HCT116 (cell line): ENCODE measurements around the gene GRAMD1C.

Experiments
- CTCF ChIP-seq, 3 experiments: fragments of 200-600 bp in 1 of 3; sonication (generic) in 1 of 3; IDR thresholded peaks in 2 of 3; conservative IDR thresholded peaks in 1 of 3; 2 replicates each; pipeline ENCODE4 v1.5.1; 2012 to 2017; ENCODE audit warnings: low read depth in 2 of 3, low read length in 2 of 3, antibody characterized with exemption in 1 of 3, borderline replicate concordance in 1 of 3, control low read depth in 1 of 3, mild to moderate bottlenecking in 1 of 3, mixed read lengths in 1 of 3, mixed run types in 1 of 3, moderate library complexity in 1 of 3; ENCODE audit not compliant: insufficient read depth in 1 of 3
- ELF1 ChIP-seq: IDR thresholded peaks from 2 replicates; pipeline ENCODE4 v1.6.1; 2012; ENCODE audit warnings: low read depth, borderline replicate concordance
- EZH2phosphoT487 ChIP-seq: fragments of 200-600 bp; IDR thresholded peaks from 2 replicates; pipeline ENCODE4 v1.6.1; 2018; ENCODE audit warnings: antibody characterized with exemption, borderline replicate concordance
- POLR2A ChIP-seq: IDR thresholded peaks from 2 replicates; pipeline ENCODE4 v1.7.0; 2011; ENCODE audit warnings: borderline replicate concordance; ENCODE audit not compliant: insufficient read depth, insufficient read length; ENCODE audit errors: extremely low read depth
- RAD21 ChIP-seq: IDR thresholded peaks from 2 replicates; pipeline ENCODE4 v1.6.1; 2012; ENCODE audit warnings: low read depth, mild to moderate bottlenecking
- SP1 ChIP-seq: IDR thresholded peaks from 2 replicates; pipeline ENCODE4 v1.6.1; 2012; ENCODE audit warnings: low read depth
- ZBTB33 ChIP-seq: IDR thresholded peaks from 2 replicates; pipeline ENCODE4 v1.6.1; 2011; ENCODE audit warnings: mild to moderate bottlenecking, low read length, moderate library complexity; ENCODE audit not compliant: insufficient replicate concordance; ENCODE audit errors: extremely low read depth
- TF ChIP-seq, protein P1 (sequence below): IDR thresholded peaks from 2 replicates; pipeline ENCODE4 v1.6.1; 2012; ENCODE audit warnings: low read depth

GRCh38 chr3:113896930-113897329, 58.3 kb downstream of the GRAMD1C start:
- no peak for TF ChIP-seq EZH2phosphoT487
- TF ChIP-seq POLR2A = no peak
- TF ChIP-seq RAD21 = no peak
- no peak for TF ChIP-seq CTCF (IDR thresholded peaks at IDR 0.05 in 2 of 3, conservative IDR thresholded peaks at IDR 0.05 in 1 of 3; ENCODE audit: borderline replicate concordance in 1 of 3, insufficient read depth in 1 of 3, low read depth in 2 of 3, low read length in 2 of 3)
- TF ChIP-seq SP1 = no peak
- TF ChIP-seq ZBTB33 = no peak
- TF ChIP-seq, protein P1, sequence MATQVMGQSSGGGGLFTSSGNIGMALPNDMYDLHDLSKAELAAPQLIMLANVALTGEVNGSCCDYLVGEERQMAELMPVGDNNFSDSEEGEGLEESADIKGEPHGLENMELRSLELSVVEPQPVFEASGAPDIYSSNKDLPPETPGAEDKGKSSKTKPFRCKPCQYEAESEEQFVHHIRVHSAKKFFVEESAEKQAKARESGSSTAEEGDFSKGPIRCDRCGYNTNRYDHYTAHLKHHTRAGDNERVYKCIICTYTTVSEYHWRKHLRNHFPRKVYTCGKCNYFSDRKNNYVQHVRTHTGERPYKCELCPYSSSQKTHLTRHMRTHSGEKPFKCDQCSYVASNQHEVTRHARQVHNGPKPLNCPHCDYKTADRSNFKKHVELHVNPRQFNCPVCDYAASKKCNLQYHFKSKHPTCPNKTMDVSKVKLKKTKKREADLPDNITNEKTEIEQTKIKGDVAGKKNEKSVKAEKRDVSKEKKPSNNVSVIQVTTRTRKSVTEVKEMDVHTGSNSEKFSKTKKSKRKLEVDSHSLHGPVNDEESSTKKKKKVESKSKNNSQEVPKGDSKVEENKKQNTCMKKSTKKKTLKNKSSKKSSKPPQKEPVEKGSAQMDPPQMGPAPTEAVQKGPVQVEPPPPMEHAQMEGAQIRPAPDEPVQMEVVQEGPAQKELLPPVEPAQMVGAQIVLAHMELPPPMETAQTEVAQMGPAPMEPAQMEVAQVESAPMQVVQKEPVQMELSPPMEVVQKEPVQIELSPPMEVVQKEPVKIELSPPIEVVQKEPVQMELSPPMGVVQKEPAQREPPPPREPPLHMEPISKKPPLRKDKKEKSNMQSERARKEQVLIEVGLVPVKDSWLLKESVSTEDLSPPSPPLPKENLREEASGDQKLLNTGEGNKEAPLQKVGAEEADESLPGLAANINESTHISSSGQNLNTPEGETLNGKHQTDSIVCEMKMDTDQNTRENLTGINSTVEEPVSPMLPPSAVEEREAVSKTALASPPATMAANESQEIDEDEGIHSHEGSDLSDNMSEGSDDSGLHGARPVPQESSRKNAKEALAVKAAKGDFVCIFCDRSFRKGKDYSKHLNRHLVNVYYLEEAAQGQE = no peak
- no peak for TF ChIP-seq ELF1
